HG03460 (cell line): ENCODE results near the gene PTPRD.

Experiments
- ATAC-seq: cut with Tn5 transposase; IDR thresholded peaks from one replicate; pipeline ENCODE4 v1.9.1; 2021; ENCODE audit not compliant: unreplicated experiment

The PTPRD gene

GRCh38 chr9:8267636-8268035, 2345.2 kb downstream of the PTPRD start:
- ATAC-seq = no peak

DNA sequence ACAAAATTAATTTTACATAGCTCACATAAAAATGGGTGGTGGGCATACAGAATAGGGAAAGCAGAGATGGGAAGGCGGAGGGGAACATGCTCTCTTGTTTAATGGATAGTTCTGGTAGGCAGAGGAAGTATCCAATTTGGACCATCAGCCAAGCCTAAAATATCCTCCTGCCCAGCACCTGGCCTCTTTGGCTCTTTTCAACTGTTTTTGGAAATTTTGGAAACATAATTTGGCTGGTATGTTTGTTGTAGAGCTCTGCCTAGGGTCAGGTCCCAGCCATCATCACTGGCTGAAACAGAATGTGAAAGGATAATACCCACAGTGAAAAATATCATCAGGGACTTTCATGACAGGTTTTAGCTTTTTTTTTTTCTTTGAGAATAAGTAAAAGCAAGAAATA, 2345.9 kb downstream of the PTPRD start:
- ATAC-seq = no peak

GRCh38 chr9:8265281-8265680, 2347.5 kb downstream of the PTPRD start:
- no peak for ATAC-seq
